ENCODE results near the gene IGLL5. TPM values are rescaled to one million over a fixed set of nuclear protein-coding genes. Genes with fewer than 3 reads are reported as not detected.

Gene IGLL5
- total RNA-seq, 4 donors from 2014 or later, result 0.90 to 7.4 (median 2.7) TPM; not detected in 1

DNA sequence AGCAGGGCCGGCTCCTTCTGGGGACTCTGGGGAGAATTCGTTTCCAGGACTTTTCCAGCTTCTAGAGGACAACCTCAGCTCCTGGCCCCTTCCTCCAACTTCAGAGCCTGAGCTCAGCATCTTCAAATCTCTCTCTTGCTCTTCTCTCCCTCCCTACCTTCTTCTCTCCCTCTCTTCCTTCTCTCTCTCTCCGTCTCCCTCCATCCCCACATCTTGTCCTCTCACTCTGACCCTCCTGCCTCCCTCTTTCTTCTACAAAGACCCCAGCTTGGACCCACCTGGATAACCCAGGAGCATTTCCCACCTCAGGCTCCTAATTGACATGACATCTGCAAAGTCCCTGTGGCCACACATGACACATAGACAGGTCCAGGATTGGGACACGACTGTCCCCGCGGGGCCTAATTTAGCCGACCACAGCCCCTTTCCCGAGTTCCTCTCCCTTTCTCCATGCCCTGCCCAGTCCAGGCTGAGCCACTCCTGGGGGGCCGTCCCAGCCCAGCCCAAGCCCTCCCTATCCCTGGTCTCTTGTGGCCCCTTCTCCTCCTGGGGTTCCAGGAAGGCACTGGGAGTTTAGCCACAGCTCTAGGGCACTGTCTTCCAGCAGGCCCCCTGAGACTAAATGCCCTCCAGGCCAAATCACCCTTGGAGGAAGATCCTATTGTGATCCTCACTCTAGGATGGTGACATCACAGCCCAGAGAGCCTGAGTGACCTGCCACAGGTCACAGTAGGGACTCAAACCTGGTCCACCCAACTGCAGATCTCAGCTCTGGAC lies 36.9 kb downstream of the IGLL5 start:
- no peaks in the 10 kb centered on the region for H3K9me3 ChIP-seq

GRCh38 chr22:22925146-22925804 lies 37.7 kb downstream of the IGLL5 start:
- H3K9me3 ChIP-seq, result no peaks in the 10 kb centered on the region
- TF ChIP-seq POLR2A (IDR thresholded peaks at IDR 0.05), result no peak
- TF ChIP-seq, protein P1, sequence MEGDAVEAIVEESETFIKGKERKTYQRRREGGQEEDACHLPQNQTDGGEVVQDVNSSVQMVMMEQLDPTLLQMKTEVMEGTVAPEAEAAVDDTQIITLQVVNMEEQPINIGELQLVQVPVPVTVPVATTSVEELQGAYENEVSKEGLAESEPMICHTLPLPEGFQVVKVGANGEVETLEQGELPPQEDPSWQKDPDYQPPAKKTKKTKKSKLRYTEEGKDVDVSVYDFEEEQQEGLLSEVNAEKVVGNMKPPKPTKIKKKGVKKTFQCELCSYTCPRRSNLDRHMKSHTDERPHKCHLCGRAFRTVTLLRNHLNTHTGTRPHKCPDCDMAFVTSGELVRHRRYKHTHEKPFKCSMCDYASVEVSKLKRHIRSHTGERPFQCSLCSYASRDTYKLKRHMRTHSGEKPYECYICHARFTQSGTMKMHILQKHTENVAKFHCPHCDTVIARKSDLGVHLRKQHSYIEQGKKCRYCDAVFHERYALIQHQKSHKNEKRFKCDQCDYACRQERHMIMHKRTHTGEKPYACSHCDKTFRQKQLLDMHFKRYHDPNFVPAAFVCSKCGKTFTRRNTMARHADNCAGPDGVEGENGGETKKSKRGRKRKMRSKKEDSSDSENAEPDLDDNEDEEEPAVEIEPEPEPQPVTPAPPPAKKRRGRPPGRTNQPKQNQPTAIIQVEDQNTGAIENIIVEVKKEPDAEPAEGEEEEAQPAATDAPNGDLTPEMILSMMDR (IDR thresholded peaks at IDR 0.05), result no peak
- no peak for DNase-seq
- intact Hi-C loops (cut with DNase I; ENCODE audit: low total_unique reads), result no loop called here
- no peak overlapping the region for H3K4me3 ChIP-seq
- no peaks in the 10 kb centered on the region for H3K27me3 ChIP-seq
- H3K36me3 ChIP-seq, result no peaks in the 10 kb centered on the region
- no peaks in the 10 kb centered on the region for H3K4me1 ChIP-seq
- H3K27ac ChIP-seq, result no peak overlapping the region

More for the DNA sequence above, 36.9 kb downstream of the IGLL5 start:
- Histone ChIP-seq H3K4me3 (no peak overlapping the region), H3K36me3 (no peaks in the 10 kb centered on the region), H3K4me1 (no peaks in the 10 kb centered on the region), H3K27me3 (no peaks in the 10 kb centered on the region), H3K27ac (no peak overlapping the region)
- TF ChIP-seq, protein P1 (IDR thresholded peaks at IDR 0.05), result no peak
- no peak for TF ChIP-seq POLR2A (IDR thresholded peaks at IDR 0.05)
- no peak for DNase-seq
- intact Hi-C loops (cut with DNase I; ENCODE audit: low total_unique reads), result no loop called here

DNA sequence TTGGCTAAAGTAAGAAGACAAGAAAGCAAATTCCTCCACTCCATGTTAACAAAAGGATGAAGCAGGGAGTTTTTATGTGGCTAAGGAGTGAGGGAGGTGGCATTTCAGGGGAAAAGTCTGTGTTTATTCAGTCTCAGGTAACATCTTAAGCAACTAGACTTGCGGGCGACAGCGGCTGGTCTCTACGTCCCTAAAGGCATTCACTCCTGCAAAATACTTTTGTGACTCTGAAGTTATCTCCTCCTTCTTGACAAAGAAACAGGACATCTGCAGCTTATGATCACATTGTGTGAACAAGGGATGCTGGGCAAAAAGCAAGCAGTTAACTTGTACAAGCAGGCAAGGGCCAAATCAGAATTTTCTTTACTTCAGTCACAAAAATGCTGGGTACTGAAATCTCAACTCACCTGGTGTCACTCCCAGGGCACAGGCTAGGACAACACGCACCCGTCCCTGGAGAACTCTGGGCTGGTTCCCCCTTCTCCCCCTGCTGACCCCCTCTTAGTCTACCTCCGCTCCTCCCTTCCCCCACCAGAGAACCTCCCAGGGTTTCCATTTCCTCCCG lies 38.3 kb downstream of the IGLL5 start:
- H3K27me3 ChIP-seq, result no peaks in the 10 kb centered on the region
- H3K4me3 ChIP-seq, result no peak overlapping the region
- H3K27ac ChIP-seq, result no peak overlapping the region
- intact Hi-C loops (cut with DNase I; ENCODE audit: low total_unique reads), result no loop called here
- no peak for TF ChIP-seq POLR2A (IDR thresholded peaks at IDR 0.05)
- TF ChIP-seq, protein P1 (IDR thresholded peaks at IDR 0.05), result no peak
- no peaks in the 10 kb centered on the region for H3K36me3 ChIP-seq
- DNase-seq, result no peak
- H3K9me3 ChIP-seq, result no peaks in the 10 kb centered on the region
- H3K4me1 ChIP-seq, result no peaks in the 10 kb centered on the region

- Histone ChIP-seq H3K9me3 (no peaks in the 10 kb centered on the region), H3K4me3 (no peak overlapping the region), H3K27ac (no peak overlapping the region), H3K27me3 (no peaks in the 10 kb centered on the region), H3K36me3 (no peaks in the 10 kb centered on the region), H3K4me1 (no peaks in the 10 kb centered on the region)
- intact Hi-C loops (cut with DNase I; ENCODE audit: low total_unique reads), result no loop called here
- TF ChIP-seq, protein P1 (IDR thresholded peaks at IDR 0.05), result no peak
- TF ChIP-seq POLR2A (IDR thresholded peaks at IDR 0.05), result no peak
- no peak for DNase-seq
These were observed 39.0 kb downstream of the IGLL5 start for GRCh38 chr22:22926370-22927195.

All from uterus (tissue), 4 donors.